Measurements from ENCODE around the gene GPC5.
A peak's percentile ranks its signal among the peaks of the same experiment; 100 is the strongest.
"Not testable (repeated sequence)": the region's sequence is repeated elsewhere in the genome, so short reads cannot be mapped to it uniquely, and the experiment has no call there.

GPC5 gene

GRCh38 chr13:92716749-92717148, 1318.3 kb downstream of the GPC5 start:
- DNase-seq, result no peak

GRCh38 chr13:92717857-92718256, 1319.4 kb downstream of the GPC5 start:
- no peak for DNase-seq

GRCh38 chr13:92719868-92720267, 1321.4 kb downstream of the GPC5 start:
- DNase-seq, result peak; percentile 69 to 88

GRCh38 chr13:92721620-92722019, 1323.2 kb downstream of the GPC5 start:
- no peak for DNase-seq

GRCh38 chr13:92727118-92727517, 1328.7 kb downstream of the GPC5 start:
- DNase-seq, result no peak

GRCh38 chr13:92734068-92734467, 1335.6 kb downstream of the GPC5 start:
- DNase-seq, result no peak

GRCh38 chr13:92734545-92734944, 1336.1 kb downstream of the GPC5 start:
- DNase-seq, result no peak

GRCh38 chr13:92735909-92736308, 1337.5 kb downstream of the GPC5 start:
- DNase-seq, result no peak

- no peak for DNase-seq
Observed at GRCh38 chr13:92739306-92739818, 1340.9 kb downstream of the GPC5 start.

GRCh38 chr13:92743992-92744391, 1345.6 kb downstream of the GPC5 start:
- DNase-seq, result no peak

- DNase-seq, result no peak
Observed at GRCh38 chr13:92745258-92745657, 1346.8 kb downstream of the GPC5 start.

GRCh38 chr13:92752705-92753104, 1354.3 kb downstream of the GPC5 start:
- DNase-seq, result not testable (repeated sequence)

- DNase-seq, result no peak
Observed at GRCh38 chr13:92761710-92762109, 1363.3 kb downstream of the GPC5 start.

- no peak for DNase-seq
Observed at GRCh38 chr13:92767468-92767867, 1369.0 kb downstream of the GPC5 start.

GRCh38 chr13:92768602-92769001, 1370.2 kb downstream of the GPC5 start:
- no peak for DNase-seq

GRCh38 chr13:92769046-92769445, 1370.6 kb downstream of the GPC5 start:
- no peak for DNase-seq

GRCh38 chr13:92775658-92776057, 1377.2 kb downstream of the GPC5 start:
- DNase-seq, result no peak

- DNase-seq, result no peak
Observed at GRCh38 chr13:92781965-92782690, 1383.7 kb downstream of the GPC5 start.

- DNase-seq, result no peak
Observed at GRCh38 chr13:92802776-92803175, 1404.4 kb downstream of the GPC5 start.

GRCh38 chr13:92804346-92804745, 1405.9 kb downstream of the GPC5 start:
- no peak for DNase-seq

- DNase-seq, result no peak
Observed at GRCh38 chr13:92804926-92805325, 1406.5 kb downstream of the GPC5 start.

GRCh38 chr13:92805766-92806165, 1407.3 kb downstream of the GPC5 start:
- no peak for DNase-seq

GRCh38 chr13:92806215-92806614, 1407.8 kb downstream of the GPC5 start:
- DNase-seq, result no peak

- DNase-seq, result no peak
Observed at GRCh38 chr13:92807353-92807752, 1408.9 kb downstream of the GPC5 start.

- no peak for DNase-seq
Observed at GRCh38 chr13:92807966-92808365, 1409.5 kb downstream of the GPC5 start.
